Stomach (tissue), 9 donors: ENCODE results near the gene VAMP8. TPM values are rescaled to one million over a fixed set of nuclear protein-coding genes. Genes with fewer than 3 reads are reported as not detected.

Experiments used
- DNase-seq, 2 donors: peaks; one replicate each; pipeline versions ENCODE4 v3.0.0 to v3.0.0-alpha.2; 2013 to 2019
- H3K27ac ChIP-seq, 5 donors: fragments of 200-600 bp in 4 of 5; sonication (generic) in 4 of 5; one replicate each; pipeline ENCODE4 v1.5.1; 2013 to 2019; ENCODE audit warnings: mild to moderate bottlenecking in 1 of 5, moderate library complexity in 1 of 5
- H3K27me3 ChIP-seq, 3 donors: fragments of 200-600 bp; sonication (generic); one replicate each; pipeline ENCODE4 v1.5.1; 2017 to 2019; ENCODE audit warnings: mixed run types in 1 of 3
- H3K36me3 ChIP-seq, 4 donors: fragments of 200-600 bp; sonication (generic); 1 replicate in 3 of 4; 2 replicates in 1 of 4; pipeline ENCODE4 v1.5.1; 2016 to 2019
- H3K4me1 ChIP-seq, 4 donors: fragments of 200-600 bp; sonication (generic); one replicate each; pipeline ENCODE4 v1.5.1; 2016 to 2019
- H3K4me3 ChIP-seq, 4 donors: fragments of 200-600 bp; sonication (generic) in 3 of 4; one replicate each; pipeline ENCODE4 v1.5.1; 2016 to 2019; ENCODE audit warnings: mild to moderate bottlenecking in 1 of 4
- H3K9me3 ChIP-seq, 4 donors: fragments of 200-600 bp; sonication (generic); one replicate each; pipeline ENCODE4 v1.5.1; 2016 to 2019
- CTCF ChIP-seq, 7 experiments: fragments of 450-650 bp in 4 of 7; fragments of 200-600 bp in 3 of 7; sonication (generic) in 3 of 7; IDR thresholded peaks; one replicate each; pipeline ENCODE4 v1.5.1; 2016 to 2019; ENCODE audit warnings: antibody characterized with exemption in 7 of 7, control low read depth in 2 of 7, mild to moderate bottlenecking in 1 of 7
- EP300 ChIP-seq: sonication (generic); formaldehyde crosslinking; IDR thresholded peaks from one replicate; pipeline ENCODE4 v1.6.1; 2017; ENCODE audit warnings: antibody characterized with exemption
- POLR2A ChIP-seq, 4 donors: fragments of 450-650 bp; IDR thresholded peaks; one replicate each; pipeline ENCODE4 v1.6.1; 2016; ENCODE audit warnings: antibody characterized with exemption in 4 of 4, control low read depth in 2 of 4, mild to moderate bottlenecking in 1 of 4, moderate library complexity in 1 of 4
- POLR2AphosphoS5 ChIP-seq, 3 donors: sonication (generic); formaldehyde crosslinking; IDR thresholded peaks; one replicate each; pipeline ENCODE4 v1.6.1; 2016; ENCODE audit warnings: antibody characterized with exemption in 3 of 3
- WGBS, 5 donors: extraction: QIAGEN DNeasy Blood & Tissue Kit in 3 of 5; methylation state at CpG; one replicate each; pipeline versions ENCODE4 v1.1.5 to v1.1.7; 2013 to 2018; 5-methylcytosine and 5-hydroxymethylcytosine counted together
- intact Hi-C: fragments of 100-400 bp; cut with DNase I; formaldehyde crosslinking; loops from one replicate; pipeline ENCODE4 v1.15.1; 2023; ENCODE audit warnings: low total_unique reads
- polyA plus RNA-seq, 3 donors: library from polyadenylated mRNA; stranded (reverse); fragments of 200-250 nt; gene quantifications; one replicate each; pipeline ENCODE4 v1.2.3, GENCODE V29; 2013
- total RNA-seq, 5 donors: library from RNA; depleted of rRNA; stranded (reverse); fragments of >200 nt; gene quantifications; one replicate each; pipeline versions ENCODE4 v1.1.0 to v1.2.3, GENCODE V29; 2014 to 2016
- donor health status: healthy with polysubstance abuse.
- donor health status: Bipolar disorder and iron deficiency.
- donor health status: healthy.

The VAMP8 gene
- total and polyA plus RNA-seq, 8 donors = 2.2 to 568 (median 191) TPM; not detected in 1

GRCh38 chr2:85594715-85595300 lies 17.4 kb downstream of the VAMP8 start:
- no peaks in the 10 kb centered on the region for H3K9me3 ChIP-seq
- WGBS, 5 donors = 17 to 23% (median 20%) methylated on average over 8 to 13 of the region's 13 CpGs
- no peak for DNase-seq
- no peaks in the 10 kb centered on the region for H3K27me3 ChIP-seq
- H3K4me3 ChIP-seq = peak overlapping the region; percentile 80 to 91 (median 85)
- TF ChIP-seq CTCF (IDR thresholded peaks at IDR 0.05) (no peak), POLR2A (IDR thresholded peaks at IDR 0.05) (no peak), POLR2AphosphoS5 (IDR thresholded peaks at IDR 0.05) (no peak), EP300 (no peak)
- H3K27ac ChIP-seq = peak overlapping the region; percentile 84 to 94 (median 93)
- peaks cover 34 to 86% (median 72%) of the 10 kb centered on the region in 4 donors for H3K4me1 ChIP-seq
- intact Hi-C loops = no loop called here
- H3K36me3 ChIP-seq = peaks cover 14 to 33% (median 32%) of the 10 kb centered on the region in 4 donors

- peak; percentile 95 to 99 for DNase-seq
- no peaks in the 10 kb centered on the region for H3K27me3 ChIP-seq
- intact Hi-C loops = no loop called here
- no peaks in the 10 kb centered on the region for H3K9me3 ChIP-seq
- peak within 1 kb of the TSS; percentile 84 to 94 (median 93) for H3K27ac ChIP-seq
- peaks cover 28 to 84% (median 70%) of the 10 kb centered on the region in 4 donors for H3K4me1 ChIP-seq
- peak; percentile 60 to 91 (median 81) for TF ChIP-seq POLR2AphosphoS5 (IDR thresholded peaks at IDR 0.05)
- TF ChIP-seq EP300 = no peak
- peak in 2 of 4 donors; percentile 52 to 61 for TF ChIP-seq POLR2A (IDR thresholded peaks at IDR 0.05)
- TF ChIP-seq CTCF (IDR thresholded peaks at IDR 0.05) = no peak
- H3K36me3 ChIP-seq = peaks cover 14 to 39% (median 38%) of the 10 kb centered on the region in 4 donors
- H3K4me3 ChIP-seq = peak within 1 kb of the TSS; percentile 80 to 91 (median 85)
- WGBS, 5 donors = 0 to 1% (median 0%) methylated on average over 15 to 47 of the region's 47 CpGs
Observed at GRCh38 chr2:85595301-85596025, 18.1 kb downstream of the VAMP8 start, which contains the start of gene RNF181. TSS of gene RNF181 (plus strand) at chr2:85595745. CDS start at chr2:85595764, 19 bp downstream.

GRCh38 chr2:85596026-85596333 lies 18.6 kb downstream of the VAMP8 start:
- TF ChIP-seq CTCF (IDR thresholded peaks at IDR 0.05) (no peak), POLR2AphosphoS5 (IDR thresholded peaks at IDR 0.05) (no peak), POLR2A (IDR thresholded peaks at IDR 0.05) (no peak), EP300 (no peak)
- no peaks in the 10 kb centered on the region for H3K27me3 ChIP-seq
- peak in 1 of 2 donors; percentile 46 for DNase-seq
- no peaks in the 10 kb centered on the region for H3K9me3 ChIP-seq
- peak overlapping the region; percentile 80 to 91 (median 85) for H3K4me3 ChIP-seq
- intact Hi-C loops = no loop called here
- WGBS, 5 donors = 2 to 3% (median 2%) methylated on average over 10 of the region's 10 CpGs
- H3K4me1 ChIP-seq = peaks cover 24 to 84% (median 69%) of the 10 kb centered on the region in 4 donors
- peaks cover 14 to 45% (median 41%) of the 10 kb centered on the region in 4 donors for H3K36me3 ChIP-seq
- peak overlapping the region; percentile 84 to 94 (median 93) for H3K27ac ChIP-seq

GRCh38 chr2:85596486-85597143 lies 19.2 kb downstream of the VAMP8 start:
- no peak for TF ChIP-seq POLR2A (IDR thresholded peaks at IDR 0.05)
- TF ChIP-seq EP300 = no peak
- no peak for TF ChIP-seq POLR2AphosphoS5 (IDR thresholded peaks at IDR 0.05)
- TF ChIP-seq CTCF (IDR thresholded peaks at IDR 0.05) = no peak
- Histone ChIP-seq H3K4me1 (peaks cover 24 to 84% (median 69%) of the 10 kb centered on the region in 4 donors), H3K27me3 (no peaks in the 10 kb centered on the region), H3K9me3 (no peaks in the 10 kb centered on the region), H3K27ac (peak overlapping the region; percentile 18 to 94 (median 93)), H3K36me3 (peaks cover 14 to 46% (median 41%) of the 10 kb centered on the region in 4 donors), H3K4me3 (peak overlapping the region; percentile 80 to 91 (median 85))
- no peak for DNase-seq
- intact Hi-C loops = no loop called here
- WGBS, 5 donors = 48 to 78% (median 67%) methylated on average over 3 of the region's 3 CpGs
